GM19328 (cell line): Measurements from ENCODE around the gene WDR38.
"Not testable (repeated sequence)": the region's sequence is repeated elsewhere in the genome, so short reads cannot be mapped to it uniquely, and the experiment has no call there.

Experiments
- ATAC-seq: cut with Tn5 transposase; IDR thresholded peaks from one replicate; pipeline ENCODE4 v1.9.1; 2021; ENCODE audit warnings: mild to moderate bottlenecking, moderate library complexity; ENCODE audit not compliant: unreplicated experiment

WDR38 gene

DNA sequence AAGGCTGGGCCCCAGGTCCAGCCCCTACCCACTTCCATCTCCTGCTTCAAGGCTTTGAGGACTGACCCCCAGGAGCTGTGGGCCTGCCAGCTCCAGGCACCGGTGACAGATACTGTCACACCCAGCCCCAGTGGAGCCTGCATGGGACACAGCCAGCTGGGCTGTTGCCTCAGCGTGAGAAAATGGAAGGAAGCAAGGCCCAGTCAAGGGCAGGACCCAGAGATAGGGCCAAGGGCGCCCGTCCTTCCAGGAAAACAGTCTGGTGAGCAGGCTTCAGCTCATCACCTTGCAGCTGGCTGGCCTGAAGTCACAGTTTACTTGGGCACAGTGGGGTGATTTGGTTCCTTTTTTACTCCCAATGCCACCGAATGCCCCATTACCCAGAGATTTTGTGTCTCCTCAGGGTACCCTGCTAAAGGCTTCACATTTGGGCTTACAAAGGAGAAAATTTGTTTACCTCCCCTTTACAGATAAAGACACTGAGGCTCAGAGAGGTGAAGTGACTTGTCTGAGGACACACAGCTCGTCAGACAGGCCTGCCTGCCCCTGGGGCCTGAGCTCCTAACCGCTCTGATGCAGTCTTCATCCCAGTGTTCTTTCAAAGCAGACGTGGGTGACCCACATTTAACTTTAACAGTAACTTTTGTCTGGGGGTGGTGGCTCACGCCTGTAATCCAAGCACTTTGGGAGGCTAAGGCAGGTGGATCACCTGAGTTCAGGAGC is 21.5 kb upstream of the WDR38 start:
- no peak for ATAC-seq

DNA sequence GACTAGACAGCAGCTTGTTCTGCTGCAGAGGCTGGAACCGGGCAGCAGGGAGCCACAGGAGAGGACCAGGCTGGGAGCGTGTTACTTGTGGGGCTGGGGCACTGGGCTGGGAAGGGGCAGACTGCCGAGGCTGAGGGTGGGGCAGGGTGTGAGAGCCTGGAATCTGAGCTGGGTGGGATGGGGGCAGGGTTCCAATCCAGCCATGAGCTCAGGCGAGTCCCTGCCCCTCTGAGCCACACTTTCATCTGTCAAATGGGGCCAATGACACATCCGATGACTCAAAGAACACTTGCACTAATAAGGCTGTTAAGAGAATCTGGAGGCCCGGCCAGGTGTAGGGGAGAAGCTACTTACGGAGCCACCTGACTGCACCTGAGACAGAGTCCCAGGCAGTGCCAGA is 18.7 kb upstream of the WDR38 start:
- ATAC-seq, result no peak

DNA sequence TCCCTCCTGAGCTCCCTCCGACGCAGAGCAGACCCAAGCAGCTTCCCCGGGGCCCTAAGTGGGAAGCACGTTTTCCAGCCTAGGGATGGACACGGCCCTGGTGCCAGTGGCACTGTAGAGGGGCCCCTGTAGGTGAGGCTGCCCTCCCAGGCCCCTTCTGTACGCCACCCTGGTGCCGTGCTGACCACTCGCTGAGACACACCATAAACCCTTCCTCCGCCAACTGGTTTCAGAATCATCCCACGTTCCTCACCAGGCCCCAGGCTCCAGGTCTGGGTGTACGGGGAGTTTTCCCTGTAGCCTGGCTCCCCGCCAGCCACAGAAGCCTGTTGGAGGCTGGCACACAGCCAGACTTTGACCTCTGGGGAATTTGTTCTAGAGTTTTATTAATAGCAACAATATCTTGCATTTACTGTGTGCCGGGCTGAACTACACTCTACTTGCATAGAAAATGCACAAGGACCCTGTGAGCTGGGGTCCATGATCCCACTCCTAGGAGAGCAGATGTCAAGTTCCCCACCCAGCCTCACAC is 18.2 kb upstream of the WDR38 start:
- ATAC-seq, result no peak

DNA sequence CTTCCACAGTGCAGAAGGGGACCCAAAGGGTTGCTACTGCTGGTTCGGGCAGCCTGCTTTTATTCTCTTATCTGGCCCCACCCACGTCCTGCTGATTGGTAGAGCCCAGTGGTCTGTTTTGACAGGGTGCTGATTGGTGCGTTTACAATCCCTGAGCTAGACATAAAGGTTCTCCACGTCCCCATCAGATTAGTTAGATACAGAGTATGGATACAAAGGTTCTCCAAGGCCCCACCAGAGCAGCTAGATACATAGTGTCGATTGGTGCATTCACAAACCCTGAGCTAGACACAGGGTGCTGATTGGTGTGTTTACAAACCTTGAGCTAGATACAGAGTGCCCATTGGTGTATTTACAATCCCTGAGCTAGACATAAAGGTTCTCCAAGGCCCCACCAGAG is 15.1 kb upstream of the WDR38 start:
- not testable (repeated sequence) for ATAC-seq

DNA sequence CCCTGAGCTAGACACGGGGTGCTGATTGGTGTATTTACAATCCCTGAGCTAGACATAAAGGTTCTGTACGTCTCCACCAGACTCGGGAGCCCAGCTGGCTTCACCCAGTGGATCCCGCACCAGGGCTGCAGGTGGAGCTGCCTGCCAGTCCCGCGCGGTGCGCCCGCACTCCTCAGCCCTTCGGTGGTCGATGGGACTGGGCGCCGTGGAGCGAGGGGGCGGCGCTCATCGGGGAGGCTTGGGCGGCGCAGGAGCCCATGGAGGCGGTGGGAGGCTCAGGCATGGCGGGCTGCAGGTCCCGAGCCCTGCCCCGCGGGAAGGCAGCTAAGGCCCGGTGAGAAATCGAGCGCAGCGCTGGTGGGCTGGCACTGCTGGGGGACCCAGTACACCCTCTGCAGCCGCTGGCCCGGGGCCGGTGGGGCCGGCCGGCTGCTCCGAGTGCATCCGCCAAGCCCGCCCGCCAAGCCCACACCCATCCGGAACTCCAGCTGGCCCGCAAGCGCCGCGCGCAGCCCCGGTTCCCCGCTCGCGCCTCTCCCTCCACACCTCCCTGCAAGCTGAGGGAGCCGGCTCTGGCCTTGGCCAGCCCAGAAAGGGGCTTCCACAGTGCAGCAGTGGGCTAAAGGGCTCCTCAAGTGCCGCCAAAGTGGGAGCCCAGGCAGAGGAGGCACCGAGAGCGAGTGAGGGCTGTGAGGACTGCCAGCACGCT is 14.5 kb upstream of the WDR38 start:
- not testable (repeated sequence) for ATAC-seq

DNA sequence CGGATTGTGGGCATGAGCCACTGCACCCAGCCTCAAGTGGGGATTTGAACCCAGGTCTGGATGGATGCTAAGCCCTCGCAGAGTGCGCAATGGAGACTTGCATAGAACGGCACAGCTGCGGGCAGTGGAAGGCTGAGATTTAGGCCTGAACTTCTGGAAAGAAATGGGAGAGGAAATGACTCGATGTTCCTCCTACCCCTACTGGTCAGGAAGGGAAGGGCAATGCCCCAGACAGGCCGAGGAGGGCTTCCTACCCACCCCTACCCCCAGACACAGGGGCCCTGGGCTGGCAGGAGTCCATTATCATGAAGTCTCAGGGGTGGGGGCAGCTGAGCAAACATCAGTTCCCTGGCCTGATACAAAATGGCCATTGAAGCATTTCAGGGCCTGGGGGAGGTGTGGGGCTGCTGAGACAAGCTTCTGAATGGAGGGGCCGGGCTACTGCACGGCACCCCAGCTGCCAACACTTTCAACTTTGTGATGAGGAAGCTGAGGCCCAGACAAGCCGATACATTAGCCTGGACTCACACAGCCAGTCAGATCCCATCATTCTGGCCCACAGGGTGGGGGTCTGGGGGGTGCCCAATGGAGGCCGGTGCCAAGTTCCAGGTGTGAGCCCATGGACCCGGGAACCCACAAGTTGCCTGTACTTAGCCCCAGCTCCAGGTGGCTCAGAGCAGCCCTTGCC is 13.5 kb upstream of the WDR38 start:
- ATAC-seq, result no peak

DNA sequence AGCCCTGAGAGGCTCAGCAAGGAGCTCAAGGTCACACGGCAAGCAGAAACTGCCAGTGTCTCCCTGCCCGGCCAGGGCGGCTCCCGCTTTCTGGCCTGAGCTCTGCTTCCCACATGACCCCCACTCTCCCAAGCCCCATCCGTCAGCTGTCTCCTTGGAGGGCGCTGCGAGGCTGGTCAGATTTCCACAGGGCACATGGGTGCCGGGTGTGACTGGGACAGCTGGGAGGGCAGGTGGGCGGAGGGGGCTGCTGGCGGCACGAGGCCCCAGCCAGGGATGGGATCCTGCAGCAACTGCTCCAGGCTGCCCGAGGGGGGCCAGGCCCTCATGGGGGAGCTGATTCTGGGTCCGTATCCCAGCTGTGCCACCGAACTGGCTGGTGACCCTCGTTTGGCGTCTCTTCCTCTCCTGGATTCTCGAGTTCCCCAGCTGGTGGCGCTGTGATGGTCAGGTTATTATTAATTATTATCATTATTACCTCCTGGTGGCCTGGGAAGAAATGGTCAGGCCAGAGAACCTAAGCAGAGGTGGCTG is 12.9 kb upstream of the WDR38 start:
- no peak for ATAC-seq

DNA sequence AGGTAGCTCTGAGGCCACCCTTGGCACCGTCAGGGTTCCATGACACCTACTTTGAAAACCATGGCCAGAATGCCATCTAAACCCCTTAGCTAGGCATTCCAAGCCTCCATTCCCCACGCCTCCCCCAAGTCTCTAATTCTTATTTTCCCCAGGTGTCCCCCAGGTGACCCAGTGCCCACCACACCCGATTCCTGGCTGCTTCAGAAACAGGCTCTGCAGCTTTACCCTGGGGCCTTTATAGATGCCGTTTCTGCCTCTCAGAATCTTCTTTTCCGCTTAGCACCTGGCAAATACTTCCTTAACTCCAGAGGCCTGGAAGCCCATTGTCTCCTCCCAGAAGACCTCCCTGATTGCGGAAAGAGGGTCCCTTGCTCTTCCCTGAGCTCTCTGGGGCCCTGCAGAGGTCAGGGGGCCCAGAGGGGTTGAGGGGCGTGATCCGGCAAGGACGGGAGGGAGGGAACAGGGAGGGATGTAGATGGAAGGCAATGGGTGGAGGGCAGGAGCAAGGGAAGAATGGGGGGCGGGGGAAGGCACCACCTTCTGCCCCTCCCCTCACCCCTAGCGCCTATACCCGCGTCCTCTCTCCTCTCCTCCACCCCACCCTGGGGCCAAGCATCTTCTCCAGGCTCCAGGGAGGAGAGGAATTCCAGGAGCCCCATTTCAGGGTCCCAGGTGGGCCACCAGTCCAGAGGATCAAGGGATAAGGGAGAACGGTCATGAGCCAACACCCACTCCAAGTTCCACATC is 12.0 kb upstream of the WDR38 start:
- no peak for ATAC-seq

DNA sequence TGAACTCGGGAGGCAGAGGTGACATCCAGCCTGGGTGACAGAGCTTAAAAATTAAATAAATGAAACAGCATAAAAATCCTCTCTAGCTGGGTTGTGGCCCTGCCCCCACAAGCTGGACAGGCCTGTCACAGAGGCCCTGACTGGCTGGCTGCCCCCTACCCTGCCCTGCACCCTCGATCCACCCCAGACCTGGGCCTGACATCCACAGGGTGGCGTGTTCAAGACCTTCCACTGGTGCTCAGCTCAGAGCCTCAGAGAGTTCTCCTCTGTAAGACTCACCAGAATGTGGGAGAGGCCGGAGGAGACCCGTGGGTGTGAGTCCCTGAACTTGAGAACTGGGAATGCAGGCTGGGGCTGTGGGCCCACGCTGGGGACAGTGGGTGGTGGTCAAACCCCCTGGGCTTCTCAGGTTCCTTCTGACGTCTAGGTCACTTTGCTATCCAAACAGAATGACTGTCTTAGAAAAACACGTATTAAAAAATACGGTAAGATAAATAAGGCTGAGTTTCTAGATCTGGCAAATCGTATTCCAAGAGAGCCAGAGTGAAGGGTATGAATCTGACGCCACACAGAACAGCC is 9.7 kb upstream of the WDR38 start:
- no peak for ATAC-seq

DNA sequence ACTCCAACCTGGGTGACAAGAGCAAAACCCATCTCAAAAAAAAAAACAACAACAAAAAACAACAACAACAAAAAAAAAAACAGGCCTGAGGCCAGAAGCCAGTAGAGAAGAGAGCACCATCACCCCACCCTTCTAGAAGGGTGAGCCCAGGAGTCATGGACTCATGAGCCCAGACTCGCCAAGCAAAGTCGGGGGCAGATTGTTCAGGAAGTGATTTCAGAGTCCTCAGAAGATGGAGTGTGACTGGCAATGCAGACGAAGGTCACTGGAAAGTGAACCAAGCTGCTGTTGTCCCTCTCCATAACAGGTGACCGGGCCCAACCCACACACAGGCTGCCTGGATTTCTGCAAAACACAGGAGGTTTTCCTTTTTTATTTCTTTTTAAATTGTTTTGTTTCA is 9.0 kb upstream of the WDR38 start:
- ATAC-seq, result no peak

DNA sequence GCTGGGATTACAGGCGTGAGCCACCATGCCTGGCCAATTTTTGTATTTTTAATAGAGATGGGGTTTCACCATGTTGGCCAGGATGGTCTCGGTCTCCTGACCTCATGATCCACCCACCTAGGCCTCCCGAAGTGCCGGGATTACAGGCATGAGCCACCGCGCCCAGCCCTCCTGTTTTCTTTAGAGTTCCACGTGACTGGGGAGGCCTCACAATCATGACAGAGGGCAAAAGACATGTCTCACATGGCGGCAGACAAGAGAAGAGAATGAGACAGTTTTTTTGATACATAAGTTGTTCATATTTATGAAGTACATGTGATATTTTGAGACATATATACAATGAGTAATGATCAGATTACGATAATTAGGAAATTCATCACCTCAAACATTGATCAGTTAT is 6.8 kb upstream of the WDR38 start:
- not testable (repeated sequence) for ATAC-seq

DNA sequence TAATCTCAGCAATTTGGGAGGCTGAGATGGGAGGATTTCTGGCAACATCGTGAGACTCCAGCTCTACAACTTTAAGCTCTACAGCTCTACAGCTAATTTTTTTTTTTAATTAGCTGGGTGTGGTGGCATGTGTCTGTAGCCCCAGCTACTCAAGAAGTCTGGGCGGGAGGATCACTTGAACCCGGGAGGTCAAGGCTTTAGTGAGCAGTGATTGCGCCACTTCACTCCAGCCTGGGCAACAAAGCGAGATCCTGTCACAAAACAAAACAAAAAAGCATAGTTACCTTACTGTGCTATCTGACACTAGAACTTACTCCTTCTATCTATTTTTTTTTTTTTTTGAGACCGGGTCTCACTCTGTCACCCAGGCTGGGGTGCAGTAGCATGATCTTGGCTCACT is 6.3 kb upstream of the WDR38 start:
- no peak for ATAC-seq

DNA sequence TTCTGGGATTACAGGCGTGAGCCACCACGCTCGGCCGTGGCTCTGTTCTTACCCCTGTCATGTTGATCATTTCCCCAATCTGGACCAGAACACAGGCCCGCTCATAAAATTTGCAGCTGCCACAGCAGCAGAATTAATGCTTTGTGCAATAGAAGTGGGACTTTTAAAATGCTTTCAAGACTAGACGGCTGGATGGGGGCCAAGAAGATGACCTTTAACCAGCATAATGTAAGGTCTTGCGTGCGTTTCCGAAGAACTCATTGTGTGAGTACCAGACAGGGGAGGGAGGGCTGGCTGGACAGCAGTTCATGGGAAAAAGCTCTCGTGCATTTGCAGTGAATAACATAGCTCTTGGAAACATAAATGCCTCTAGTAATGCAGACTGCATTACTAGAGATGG is 3.5 kb upstream of the WDR38 start:
- ATAC-seq, result no peak

DNA sequence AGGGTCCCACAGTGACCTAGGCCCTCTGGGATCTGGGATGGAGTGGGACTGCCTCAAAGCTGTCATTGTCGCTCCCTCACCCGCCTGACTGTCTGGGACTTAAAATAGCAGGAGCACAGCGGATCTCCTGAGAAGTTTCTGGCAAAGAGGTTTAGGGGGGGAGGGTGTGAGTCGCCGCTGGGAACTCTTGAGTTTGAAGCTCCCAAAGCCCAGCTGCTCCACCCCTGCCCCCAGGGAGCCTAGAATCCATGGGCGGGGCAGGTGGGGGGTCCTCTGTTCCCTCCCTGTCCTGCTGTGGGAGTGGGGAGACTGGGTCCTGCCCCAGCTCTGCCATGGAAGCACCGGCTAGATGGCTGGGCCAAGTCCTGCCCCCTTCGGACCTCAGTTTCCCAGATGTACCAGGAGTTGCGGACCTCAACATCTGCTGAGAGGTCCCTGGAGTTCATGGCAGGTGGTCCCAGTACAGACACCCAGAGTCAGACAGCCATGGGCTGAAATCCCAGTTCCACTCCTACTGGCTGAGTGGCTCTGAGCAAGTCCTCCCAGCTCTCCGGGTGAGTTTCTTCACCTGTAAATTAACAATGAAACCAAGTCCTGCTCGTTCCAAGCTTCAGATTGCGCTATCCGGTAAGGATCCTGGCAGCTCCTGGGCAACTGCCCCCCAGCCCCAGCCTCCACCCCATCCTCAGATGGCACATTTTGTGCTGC is 985 bp upstream of the WDR38 start:
- ATAC-seq, result no peak

DNA sequence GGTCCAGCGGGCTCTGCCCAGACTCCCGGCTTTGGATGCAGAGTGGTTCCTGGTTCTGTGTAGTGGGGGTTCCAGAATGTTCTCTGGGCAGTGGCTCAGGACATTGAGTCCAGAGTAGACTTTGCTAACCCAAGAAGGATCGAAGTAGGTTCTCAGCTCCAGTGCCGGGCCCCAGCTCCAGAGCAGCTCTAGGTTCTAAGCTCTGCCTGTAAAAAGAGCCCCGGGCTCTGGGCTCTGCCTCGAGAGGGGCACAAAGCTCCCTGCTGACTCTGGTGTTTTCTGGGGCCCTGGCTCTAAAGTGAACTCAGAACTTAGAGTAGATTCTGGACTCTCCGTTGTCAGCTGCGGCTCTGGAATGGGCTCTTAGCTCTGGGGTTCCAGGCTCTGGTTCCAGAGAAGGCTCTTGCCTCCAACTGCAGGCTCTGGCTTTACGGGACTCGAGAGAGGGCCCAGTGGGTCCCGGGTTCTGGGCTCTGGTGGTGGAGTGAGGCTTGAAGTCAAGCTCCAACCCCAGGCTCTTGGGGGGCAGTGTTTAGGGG is 414 bp downstream of the WDR38 start:
- no peak for ATAC-seq

DNA sequence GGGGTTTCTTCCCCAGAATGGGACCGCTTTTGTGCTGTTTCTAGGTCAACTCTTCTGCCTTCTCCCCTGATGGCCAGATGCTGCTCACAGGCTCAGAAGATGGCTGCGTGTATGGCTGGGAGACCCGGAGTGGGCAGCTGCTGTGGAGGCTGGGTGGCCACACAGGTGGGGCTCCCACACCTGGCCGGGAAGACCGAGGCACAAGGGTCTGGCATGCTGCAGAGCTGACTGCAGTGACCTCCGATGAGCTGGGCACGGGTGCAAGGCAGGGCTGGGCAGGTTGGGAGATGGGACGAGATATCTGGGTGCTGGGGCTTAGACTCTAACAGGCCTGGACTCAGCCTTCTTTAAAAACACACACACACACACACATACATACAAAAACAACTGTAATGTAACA is 901 bp downstream of the WDR38 start:
- no peak for ATAC-seq

DNA sequence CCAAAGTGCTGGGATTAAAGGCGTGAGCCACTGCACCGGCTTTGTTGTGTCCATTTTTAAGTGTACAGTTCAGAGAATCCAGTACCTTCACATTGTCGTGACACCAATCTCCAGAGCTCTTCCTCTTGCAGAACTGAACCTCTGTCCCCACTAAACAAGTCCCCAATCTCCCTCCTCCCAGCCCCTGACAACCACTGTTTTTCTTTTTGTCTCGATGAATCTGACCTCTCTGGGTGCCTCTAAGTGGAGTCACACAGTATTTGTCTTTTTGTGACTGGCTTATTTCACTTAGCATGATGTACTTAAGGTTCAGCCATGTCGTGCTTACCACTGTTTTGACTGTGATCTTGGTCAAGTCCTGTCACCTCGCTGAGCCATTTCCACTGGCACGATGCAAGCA is 1.6 kb downstream of the WDR38 start:
- ATAC-seq, result no peak

DNA sequence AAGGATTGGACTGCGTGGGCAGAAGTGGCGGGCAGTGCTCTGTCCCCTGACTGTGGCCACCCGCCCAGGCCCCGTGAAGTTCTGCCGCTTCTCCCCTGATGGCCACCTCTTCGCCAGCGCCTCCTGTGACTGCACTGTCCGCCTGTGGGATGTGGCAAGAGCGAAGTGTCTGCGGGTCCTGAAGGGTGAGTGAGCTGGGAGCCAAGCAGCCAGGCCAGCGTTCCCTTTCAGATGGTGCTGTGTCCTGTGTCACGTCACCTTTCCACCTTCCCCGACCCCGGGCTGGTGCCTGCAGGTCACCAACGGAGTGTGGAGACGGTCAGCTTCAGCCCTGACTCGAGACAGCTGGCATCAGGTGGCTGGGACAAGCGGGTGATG is 2.3 kb downstream of the WDR38 start:
- no peak for ATAC-seq

DNA sequence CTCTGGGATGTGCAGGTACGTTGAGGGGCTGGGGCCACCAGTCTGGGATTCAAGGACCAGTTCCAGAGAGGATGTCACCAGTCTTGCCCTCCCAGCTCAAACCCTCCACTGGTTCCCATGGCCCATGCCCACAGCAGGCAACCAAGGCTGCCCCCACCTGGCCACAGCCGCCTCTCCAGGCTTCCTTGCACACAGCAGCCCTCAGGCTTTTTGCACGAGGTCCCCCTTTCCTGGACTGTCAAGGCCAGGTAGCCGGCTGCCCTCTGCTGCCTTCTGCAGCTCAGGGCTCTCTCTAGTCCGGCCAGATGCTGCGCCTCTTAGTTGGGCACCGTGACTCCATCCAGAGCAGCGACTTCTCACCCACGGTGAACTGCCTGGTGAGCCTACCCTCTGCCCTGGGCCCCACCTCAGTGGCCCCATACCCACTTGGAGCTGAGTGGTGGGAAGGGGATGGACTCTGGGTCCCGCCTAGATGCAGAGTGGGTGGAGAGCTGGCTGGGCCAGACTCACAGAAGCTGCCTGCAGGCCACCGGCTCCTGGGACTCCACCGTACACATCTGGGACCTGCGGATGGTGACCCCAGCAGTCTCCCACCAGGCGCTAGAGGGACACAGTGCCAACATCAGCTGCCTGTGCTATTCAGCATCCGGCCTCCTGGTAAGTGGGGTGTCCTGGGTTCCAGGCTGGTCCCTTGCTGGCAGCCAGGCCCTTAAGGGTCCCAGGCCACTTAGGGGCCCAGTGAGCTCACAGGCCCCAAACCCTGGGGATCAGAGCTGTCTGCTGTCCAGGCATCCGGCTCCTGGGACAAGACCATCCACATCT is 2.9 kb downstream of the WDR38 start:
- ATAC-seq, result no peak
